Measurements from ENCODE around the gene SNAPC3. TPM values are rescaled to one million over a fixed set of nuclear protein-coding genes. Genes with fewer than 3 reads are reported as not detected.

SNAPC3 gene
- polyA plus RNA-seq, 1 donor from 2014 or later: 96.6 TPM

DNA sequence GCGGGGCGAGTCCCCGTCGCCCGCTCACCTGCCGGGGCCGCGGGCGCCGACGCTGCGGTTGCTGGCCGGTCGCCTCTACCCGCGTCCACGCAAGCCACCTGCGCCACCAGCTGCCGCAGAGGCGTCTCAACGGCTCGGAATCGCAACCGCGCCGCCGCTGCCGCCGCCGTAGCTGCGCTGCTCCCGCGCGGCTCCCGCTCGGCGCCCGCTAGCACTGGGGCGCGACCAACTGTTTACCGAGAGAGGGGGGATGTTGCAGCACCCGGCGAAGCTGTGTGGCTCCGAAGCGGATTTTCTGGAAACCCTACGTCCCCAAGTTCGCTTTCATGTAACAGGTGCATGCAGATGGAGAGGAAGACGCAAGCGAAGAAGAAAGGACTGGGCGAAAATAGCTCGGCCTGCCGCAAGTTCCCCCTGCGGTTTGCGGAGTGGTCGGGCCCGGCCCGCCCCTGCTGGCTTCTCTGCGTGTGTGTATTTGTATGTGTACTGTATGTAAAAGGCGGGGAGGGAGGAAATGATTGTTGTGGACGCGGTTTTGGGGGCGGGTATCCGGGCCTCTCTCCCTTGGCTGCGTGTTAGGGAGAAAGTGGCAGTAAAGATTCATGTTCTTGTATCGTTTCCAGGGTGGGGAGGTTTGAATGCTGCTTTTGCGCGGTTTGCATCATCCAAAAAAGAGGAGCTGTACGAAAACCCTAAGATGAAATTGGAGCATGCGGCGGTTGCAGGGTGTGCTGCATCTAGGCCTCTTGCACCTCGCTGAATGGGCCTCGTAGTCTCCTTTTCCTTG lies 88.3 kb downstream of the SNAPC3 start, which contains the start of gene PSIP1:
TSS of gene PSIP1 (minus strand) at position 182 of the 787 bp plus-strand sequence. CDS start 782 bp downstream, outside the sequence.
- Histone ChIP-seq H3K9me2 (ENCODE audit: insufficient read depth, low read length) (no peaks in the 10 kb centered on the region), H3K4me3 (ENCODE audit: low read length) (peak within 1 kb of the TSS; percentile 76), H3K9me3 (ENCODE audit: low read length) (no peaks in the 10 kb centered on the region), H3F3A (ENCODE audit: insufficient read depth, low read length, poor library complexity, severe bottlenecking) (no peaks in the 10 kb centered on the region), H3K79me2 (replicated peaks; ENCODE audit: insufficient read depth, low read length) (peaks cover 41% of the 10 kb centered on the region), H3K36me3 (ENCODE audit: insufficient read depth, low read length) (peaks cover 11% of the 10 kb centered on the region), H2AFZ (ENCODE audit: low read depth, low read length) (peak within 1 kb of the TSS; percentile 62), H4K20me1 (ENCODE audit: insufficient read depth) (peaks cover 6% of the 10 kb centered on the region), H3K9ac (ENCODE audit: low read length) (peak within 1 kb of the TSS; percentile 97), H3K27me3 (ENCODE audit: insufficient read depth, low read depth, low read length) (no peaks in the 10 kb centered on the region), H3K27ac (ENCODE audit: low read length) (peak within 1 kb of the TSS; percentile 99), H3K4me2 (ENCODE audit: low read length) (peak within 1 kb of the TSS; percentile 96)
- TF ChIP-seq CTCF (IDR thresholded peaks at IDR 0.05; ENCODE audit: poor library complexity, severe bottlenecking): peak; percentile 52
- peak; percentile 76 for TF ChIP-seq REST (IDR thresholded peaks at IDR 0.05; ENCODE audit: borderline replicate concordance)
- no peak for TF ChIP-seq EZH2 (IDR thresholded peaks at IDR 0.05; ENCODE audit: borderline replicate concordance, insufficient read depth, low read length, poor library complexity, severe bottlenecking)
- peak; percentile 64 for TF ChIP-seq MXI1 (conservative IDR thresholded peaks at IDR 0.05; ENCODE audit: poor library complexity, severe bottlenecking)
- TF ChIP-seq EP300 (conservative IDR thresholded peaks at IDR 0.05; ENCODE audit: poor library complexity, severe bottlenecking): peak; percentile 64
- peak; percentile 94 for TF ChIP-seq POLR2AphosphoS5 (IDR thresholded peaks at IDR 0.05)
- peak; percentile 29 for TF ChIP-seq RAD21 (conservative IDR thresholded peaks at IDR 0.05)
- peak; percentile 95 for TF ChIP-seq TAF1 (IDR thresholded peaks at IDR 0.05; ENCODE audit: low read depth)
- peak; percentile 34 for TF ChIP-seq SMC3 (conservative IDR thresholded peaks at IDR 0.05; ENCODE audit: poor library complexity)

Small RNA genes lying within 50 kb of the gene (small RNA-seq; reads per million reads assigned to genes)
- 0 reads per million in 3 experiments for gene RNU6-319P

Other genes with a start within 250 kb of the SNAPC3 start
- 2.8 and 2.9 TPM in 2 replicates for gene TTC39B, start 115.7 kb upstream of the SNAPC3 start, polyA plus RNA-seq
- 304 and 339 TPM in 2 replicates for gene PSIP1, start 88.1 kb downstream of the SNAPC3 start, polyA plus RNA-seq
- gene CCDC171, start 130.2 kb downstream of the SNAPC3 start, polyA plus RNA-seq: 9.1 and 15.8 TPM in 2 replicates